ENCODE results near the gene TAL1. TPM values are rescaled to one million over a fixed set of nuclear protein-coding genes. Genes with fewer than 3 reads are reported as not detected.
"Not testable (repeated sequence)": the region's sequence is repeated elsewhere in the genome, so short reads cannot be mapped to it uniquely, and the experiment has no call there.

Gene TAL1
- 0.32 TPM in 1 of 2 replicates, not detected in the other for total RNA-seq

DNA sequence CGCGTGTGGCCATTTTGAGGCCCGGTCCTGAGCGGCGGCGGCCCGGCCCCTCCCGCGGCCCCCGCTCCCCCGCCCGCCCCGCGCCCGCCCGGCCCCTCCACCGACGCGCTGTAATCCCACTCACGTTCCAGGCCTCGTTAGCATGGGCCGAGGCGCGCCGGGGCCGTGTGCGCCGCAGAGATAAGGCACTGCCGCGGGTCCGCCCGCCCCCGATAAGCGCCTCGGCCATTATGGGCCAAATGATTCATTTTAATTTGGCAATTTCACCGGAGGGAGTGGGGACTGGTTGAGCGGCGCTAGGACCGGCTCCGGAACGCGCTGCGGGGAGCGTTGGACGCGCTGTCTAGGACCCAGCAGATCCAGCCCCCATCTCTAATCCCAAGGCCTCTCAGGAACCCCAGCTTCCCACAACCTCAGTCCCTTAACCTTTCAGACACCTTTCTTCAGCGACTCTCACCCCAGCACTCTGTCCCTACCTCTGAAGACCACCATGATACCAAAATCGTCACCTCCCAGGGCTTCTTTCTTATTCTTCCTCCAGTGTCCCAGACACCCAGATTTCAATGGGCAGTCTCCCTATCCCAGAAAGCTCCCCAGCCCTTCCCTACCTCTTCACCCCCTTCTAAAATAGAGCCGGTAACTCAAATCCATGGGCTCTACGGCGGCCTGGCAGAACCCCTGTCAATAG, at the start of gene TAL1:
TSS of gene TAL1 (minus strand) at position 39 of the 688 bp plus-strand sequence. CDS start 6,337 bp downstream, outside the sequence.
- peak within 1 kb of the TSS; percentile 30 for H3K4me3 ChIP-seq (ENCODE audit: low read depth, low read length)
- TF ChIP-seq, protein P1, sequence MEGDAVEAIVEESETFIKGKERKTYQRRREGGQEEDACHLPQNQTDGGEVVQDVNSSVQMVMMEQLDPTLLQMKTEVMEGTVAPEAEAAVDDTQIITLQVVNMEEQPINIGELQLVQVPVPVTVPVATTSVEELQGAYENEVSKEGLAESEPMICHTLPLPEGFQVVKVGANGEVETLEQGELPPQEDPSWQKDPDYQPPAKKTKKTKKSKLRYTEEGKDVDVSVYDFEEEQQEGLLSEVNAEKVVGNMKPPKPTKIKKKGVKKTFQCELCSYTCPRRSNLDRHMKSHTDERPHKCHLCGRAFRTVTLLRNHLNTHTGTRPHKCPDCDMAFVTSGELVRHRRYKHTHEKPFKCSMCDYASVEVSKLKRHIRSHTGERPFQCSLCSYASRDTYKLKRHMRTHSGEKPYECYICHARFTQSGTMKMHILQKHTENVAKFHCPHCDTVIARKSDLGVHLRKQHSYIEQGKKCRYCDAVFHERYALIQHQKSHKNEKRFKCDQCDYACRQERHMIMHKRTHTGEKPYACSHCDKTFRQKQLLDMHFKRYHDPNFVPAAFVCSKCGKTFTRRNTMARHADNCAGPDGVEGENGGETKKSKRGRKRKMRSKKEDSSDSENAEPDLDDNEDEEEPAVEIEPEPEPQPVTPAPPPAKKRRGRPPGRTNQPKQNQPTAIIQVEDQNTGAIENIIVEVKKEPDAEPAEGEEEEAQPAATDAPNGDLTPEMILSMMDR (IDR thresholded peaks at IDR 0.05; ENCODE audit: insufficient read depth, low read depth, low read length), result no peak
- no peak for DNase-seq (ENCODE audit: low read depth)

DNA sequence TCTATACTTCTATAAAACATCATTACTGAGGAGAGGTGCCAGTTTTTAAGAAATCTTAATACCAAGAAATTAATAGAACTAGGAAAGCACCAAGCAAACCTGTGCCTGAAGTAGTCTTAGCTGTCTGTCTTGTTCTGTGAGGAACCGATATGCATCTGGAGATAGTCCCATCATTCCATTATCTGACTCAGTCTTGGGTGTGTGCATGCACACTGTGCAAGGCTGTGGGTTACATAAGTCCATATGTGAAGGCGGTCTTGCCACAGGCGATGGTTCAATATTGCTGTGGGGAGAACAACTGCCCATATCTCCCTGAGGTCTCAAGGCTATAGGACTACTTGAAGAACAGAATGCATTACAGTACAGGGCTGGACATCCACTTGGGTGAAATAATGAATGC, 48.1 kb upstream of the TAL1 start:
- DNase-seq (ENCODE audit: low read depth), result no peak
- H3K4me3 ChIP-seq (ENCODE audit: low read depth, low read length), result no peak overlapping the region
- TF ChIP-seq, protein P1 (IDR thresholded peaks at IDR 0.05; ENCODE audit: insufficient read depth, low read depth, low read length), result no peak

DNA sequence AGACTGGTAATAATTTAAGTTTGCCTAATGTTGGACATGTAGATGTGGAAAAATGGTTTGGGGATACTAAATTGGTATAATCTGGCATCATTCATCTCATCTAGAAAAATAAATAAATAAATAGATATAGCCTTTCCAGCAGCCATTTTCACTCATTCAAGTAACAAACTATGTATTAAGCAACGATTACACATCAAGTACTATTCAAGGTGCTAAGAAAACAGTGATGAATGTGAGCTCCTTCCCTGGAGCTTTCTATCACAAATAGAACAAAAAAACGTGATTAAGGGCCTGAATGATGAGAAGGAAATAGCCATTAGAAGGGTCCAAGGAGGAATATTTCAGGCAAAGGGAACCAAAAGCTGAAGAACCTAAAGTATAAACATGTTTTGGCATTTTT, 44.8 kb upstream of the TAL1 start:
- no peak overlapping the region for H3K4me3 ChIP-seq (ENCODE audit: low read depth, low read length)
- no peak for DNase-seq (ENCODE audit: low read depth)
- TF ChIP-seq, protein P1 (IDR thresholded peaks at IDR 0.05; ENCODE audit: insufficient read depth, low read depth, low read length), result no peak

DNA sequence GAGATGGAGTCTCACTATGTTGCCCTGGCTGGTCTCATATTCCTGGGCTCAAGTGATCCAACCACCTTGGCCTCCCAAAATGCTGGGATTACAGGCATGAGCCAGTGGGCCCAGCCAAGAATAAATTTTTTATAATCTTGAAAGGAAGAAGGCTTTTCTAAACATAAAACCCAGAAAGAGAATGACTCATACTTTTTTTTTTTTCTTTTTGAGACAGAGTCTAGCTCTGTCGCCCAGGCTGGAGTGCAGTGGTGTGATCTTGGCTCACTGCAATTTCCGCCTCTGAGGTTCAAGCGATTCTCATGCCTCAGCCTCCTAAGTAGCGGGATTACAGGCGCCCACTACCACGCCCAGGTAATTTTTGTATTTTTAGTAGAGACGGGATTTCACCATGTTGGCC, 43.8 kb upstream of the TAL1 start:
- H3K4me3 ChIP-seq (ENCODE audit: low read depth, low read length); DNase-seq (ENCODE audit: low read depth): not testable (repeated sequence)

DNA sequence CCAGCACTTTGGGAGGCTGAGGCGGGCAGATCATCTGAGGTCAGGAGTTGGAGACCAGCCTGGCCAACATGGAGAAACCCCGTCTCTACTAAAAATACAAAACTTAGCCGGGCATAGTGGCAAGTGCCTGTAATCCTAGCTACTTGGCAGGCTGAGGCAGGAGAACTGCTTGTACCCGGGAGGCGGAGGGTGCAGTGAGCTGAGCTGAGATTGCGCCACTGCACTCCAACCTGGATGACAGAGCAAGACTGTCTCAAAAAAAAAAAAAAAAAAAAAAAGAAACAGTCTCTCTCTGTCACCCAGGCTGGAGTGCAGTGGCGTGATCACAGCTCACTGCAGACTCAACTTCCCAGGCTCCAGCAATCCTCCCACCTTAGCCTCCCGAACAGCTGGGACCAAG, 33.5 kb upstream of the TAL1 start:
- not testable (repeated sequence) for DNase-seq (ENCODE audit: low read depth)

DNA sequence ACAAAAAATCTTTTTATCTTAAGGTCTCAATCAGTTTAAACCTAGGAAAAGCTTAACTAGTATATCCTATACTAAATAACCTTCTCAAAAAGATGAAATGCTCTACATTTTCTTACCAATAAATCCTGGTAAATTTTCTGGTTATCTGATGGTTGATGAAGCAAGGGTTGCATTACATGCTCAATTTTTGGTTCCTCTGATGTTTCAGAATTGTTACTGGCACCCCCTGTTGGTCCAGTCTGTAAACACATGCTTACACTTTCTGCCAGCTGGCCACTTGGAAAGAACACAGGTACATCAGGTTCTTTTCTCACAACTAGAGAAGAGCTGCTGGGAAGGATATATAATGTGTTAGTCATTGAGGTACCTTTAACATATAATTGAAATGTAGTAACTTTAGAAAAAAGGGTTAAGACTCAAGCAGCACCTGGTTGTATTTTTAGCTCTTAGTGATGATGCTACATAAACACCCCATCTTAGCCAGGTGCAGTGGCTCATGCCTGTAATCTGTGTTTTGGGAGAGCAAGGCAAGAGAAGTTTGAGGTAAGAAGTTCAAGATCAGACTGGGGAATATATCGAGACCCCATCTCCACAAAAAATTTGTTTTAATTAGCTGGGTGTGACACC, 30.9 kb upstream of the TAL1 start:
- peak; percentile 49 for DNase-seq (ENCODE audit: low read depth)
- H3K4me3 ChIP-seq (ENCODE audit: low read depth, low read length), result no peak overlapping the region
- TF ChIP-seq, protein P1 (IDR thresholded peaks at IDR 0.05; ENCODE audit: insufficient read depth, low read depth, low read length), result peak; percentile 72

More for the DNA sequence above, 33.5 kb upstream of the TAL1 start:
- H3K4me3 ChIP-seq (ENCODE audit: low read depth, low read length), result not testable (repeated sequence)

DNA sequence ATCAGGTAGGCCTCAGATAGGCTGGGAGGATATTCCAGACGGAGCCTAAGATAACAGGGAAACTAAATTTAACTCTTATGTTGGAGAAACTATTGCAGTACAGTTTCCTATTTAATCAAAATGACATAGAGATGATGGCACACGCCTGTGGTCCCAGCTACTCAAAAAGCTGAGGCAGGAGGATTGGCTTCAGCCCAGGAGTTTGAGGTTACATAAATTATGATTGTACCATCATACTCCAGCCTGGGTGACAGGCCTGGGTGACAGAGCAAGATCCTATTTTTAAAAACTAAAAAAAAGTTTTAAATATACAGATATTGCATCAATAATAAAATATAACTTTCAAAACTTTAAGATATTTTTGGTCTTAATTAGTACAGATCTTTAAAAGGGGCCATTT, 25.2 kb upstream of the TAL1 start:
- TF ChIP-seq, protein P1 (IDR thresholded peaks at IDR 0.05; ENCODE audit: insufficient read depth, low read depth, low read length), result no peak
- DNase-seq (ENCODE audit: low read depth), result no peak
- H3K4me3 ChIP-seq (ENCODE audit: low read depth, low read length), result no peak overlapping the region

DNA sequence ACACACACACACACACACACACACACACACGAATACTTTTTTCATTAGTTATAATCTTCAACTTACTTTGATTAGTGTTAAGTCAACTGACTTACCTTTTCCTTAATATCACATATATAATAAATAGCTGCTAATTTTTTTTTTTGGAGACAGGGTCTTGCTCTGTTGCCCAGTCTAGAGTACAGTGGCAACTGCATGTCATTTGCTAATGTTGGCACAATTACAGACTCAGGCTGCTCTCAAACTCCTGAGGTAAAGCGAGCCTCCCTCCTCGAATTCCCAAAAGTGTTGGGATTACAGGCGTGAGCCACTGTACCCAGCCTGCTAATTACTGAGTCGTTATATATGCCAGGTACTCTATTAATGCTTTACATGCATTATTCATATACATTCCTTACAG, 20.8 kb upstream of the TAL1 start:
- TF ChIP-seq, protein P1 (IDR thresholded peaks at IDR 0.05; ENCODE audit: insufficient read depth, low read depth, low read length), result no peak
- DNase-seq (ENCODE audit: low read depth), result no peak
- no peak overlapping the region for H3K4me3 ChIP-seq (ENCODE audit: low read depth, low read length)
